ENCODE measurements around the gene COMMD7.

DNA sequence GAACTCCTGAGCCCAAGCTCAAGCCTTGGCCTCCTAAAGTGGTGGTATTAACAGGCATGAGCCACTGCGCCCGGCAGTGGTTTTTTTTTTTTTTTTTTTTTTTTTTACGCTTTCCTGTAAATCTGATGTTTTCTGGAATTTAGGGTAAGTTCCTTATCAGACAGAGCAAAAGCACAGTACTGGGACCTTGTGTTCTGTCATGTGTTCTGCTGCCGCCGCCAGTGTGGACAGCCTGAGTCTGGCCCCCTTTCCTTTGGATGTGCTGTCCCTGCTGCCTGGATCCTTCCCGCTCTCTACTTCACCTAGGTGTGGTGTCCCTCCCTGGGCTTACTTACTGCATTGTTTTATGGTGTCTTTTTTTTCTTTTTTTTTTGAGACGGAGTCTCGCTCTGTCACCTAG is 30.6 kb upstream of the COMMD7 start:
- TF ChIP-seq, protein P1, sequence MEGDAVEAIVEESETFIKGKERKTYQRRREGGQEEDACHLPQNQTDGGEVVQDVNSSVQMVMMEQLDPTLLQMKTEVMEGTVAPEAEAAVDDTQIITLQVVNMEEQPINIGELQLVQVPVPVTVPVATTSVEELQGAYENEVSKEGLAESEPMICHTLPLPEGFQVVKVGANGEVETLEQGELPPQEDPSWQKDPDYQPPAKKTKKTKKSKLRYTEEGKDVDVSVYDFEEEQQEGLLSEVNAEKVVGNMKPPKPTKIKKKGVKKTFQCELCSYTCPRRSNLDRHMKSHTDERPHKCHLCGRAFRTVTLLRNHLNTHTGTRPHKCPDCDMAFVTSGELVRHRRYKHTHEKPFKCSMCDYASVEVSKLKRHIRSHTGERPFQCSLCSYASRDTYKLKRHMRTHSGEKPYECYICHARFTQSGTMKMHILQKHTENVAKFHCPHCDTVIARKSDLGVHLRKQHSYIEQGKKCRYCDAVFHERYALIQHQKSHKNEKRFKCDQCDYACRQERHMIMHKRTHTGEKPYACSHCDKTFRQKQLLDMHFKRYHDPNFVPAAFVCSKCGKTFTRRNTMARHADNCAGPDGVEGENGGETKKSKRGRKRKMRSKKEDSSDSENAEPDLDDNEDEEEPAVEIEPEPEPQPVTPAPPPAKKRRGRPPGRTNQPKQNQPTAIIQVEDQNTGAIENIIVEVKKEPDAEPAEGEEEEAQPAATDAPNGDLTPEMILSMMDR (conservative IDR thresholded peaks at IDR 0.05; ENCODE audit: low read depth, low read length) = no peak
- TF ChIP-seq EZH2 (IDR thresholded peaks at IDR 0.05; ENCODE audit: borderline replicate concordance, low read depth, low read length, poor library complexity, severe bottlenecking) = no peak
